H1 (cell line): ENCODE measurements around the gene CD247.

Experiments
- ATF3 ChIP-seq: IDR thresholded peaks from 2 replicates; pipeline ENCODE4 v1.6.1; 2011; ENCODE audit warnings: low read depth, mild to moderate bottlenecking, low read length; ENCODE audit not compliant: insufficient read depth
- BCL11A ChIP-seq, 2 experiments: IDR thresholded peaks; one replicate each; pipeline ENCODE4 v1.6.1; 2011; ENCODE audit warnings: low read depth in 2 of 2, low read length in 2 of 2, mild to moderate bottlenecking in 2 of 2
- CREB1 ChIP-seq: IDR thresholded peaks from 2 replicates; pipeline ENCODE4 v1.6.1; 2012; ENCODE audit warnings: inconsistent platforms
- EZH2 ChIP-seq: fragments of 200-600 bp; sonication (generic); IDR thresholded peaks from 2 replicates; pipeline ENCODE4 v1.7.1; 2012; ENCODE audit warnings: low read depth, mild to moderate bottlenecking, moderate library complexity, low read length, inconsistent platforms; ENCODE audit not compliant: severe bottlenecking
- GTF2F1 ChIP-seq: IDR thresholded peaks from 2 replicates; pipeline ENCODE4 v1.6.1; 2012; ENCODE audit warnings: low read depth, low read length, improper control_type of control experiment, borderline replicate concordance
- JUN ChIP-seq: IDR thresholded peaks from 2 replicates; pipeline ENCODE4 v1.6.1; 2011; ENCODE audit warnings: low read depth, mild to moderate bottlenecking, improper control_type of control experiment, low read length
- NRF1 ChIP-seq: IDR thresholded peaks from 2 replicates; pipeline ENCODE4 v1.6.1; 2011; ENCODE audit warnings: mild to moderate bottlenecking, low read depth, low read length, improper control_type of control experiment
- POLR2A ChIP-seq, 2 experiments: IDR thresholded peaks; 1 replicate in 1 of 2; 2 replicates in 1 of 2; pipeline ENCODE4 v1.6.1; 2011; ENCODE audit warnings: low read depth in 2 of 2, low read length in 2 of 2, mild to moderate bottlenecking in 2 of 2; ENCODE audit errors: control extremely low read depth in 1 of 2
- RAD21 ChIP-seq, 2 experiments: IDR thresholded peaks in 1 of 2; conservative IDR thresholded peaks in 1 of 2; 2 replicates each; pipeline ENCODE4 v1.6.1; 2011; ENCODE audit warnings: low read depth in 2 of 2, low read length in 2 of 2, improper control_type of control experiment in 1 of 2, inconsistent platforms in 1 of 2, mild to moderate bottlenecking in 1 of 2, moderate library complexity in 1 of 2
- RFX5 ChIP-seq: IDR thresholded peaks from 2 replicates; pipeline ENCODE4 v1.6.1; 2011; ENCODE audit warnings: low read depth, low read length, improper control_type of control experiment, borderline replicate concordance
- RXRA ChIP-seq: IDR thresholded peaks from 2 replicates; pipeline ENCODE4 v1.6.1; 2011; ENCODE audit warnings: low read depth, mild to moderate bottlenecking, low read length, moderate library complexity; ENCODE audit not compliant: insufficient read depth
- TBP ChIP-seq: IDR thresholded peaks from 2 replicates; pipeline ENCODE4 v1.6.1; 2011; ENCODE audit warnings: low read depth, low read length, improper control_type of control experiment
- YY1 ChIP-seq: IDR thresholded peaks from 2 replicates; pipeline ENCODE4 v1.6.1; 2011; ENCODE audit warnings: low read depth, mild to moderate bottlenecking, low read length
- TF ChIP-seq, protein P1 (sequence below), 3 experiments: IDR thresholded peaks; 1 replicate in 2 of 3; 2 replicates in 1 of 3; pipeline versions ENCODE4 v1.5.1 to v1.6.1; 2011; ENCODE audit warnings: low read length in 3 of 3, mild to moderate bottlenecking in 3 of 3, inconsistent platforms in 2 of 3, low read depth in 1 of 3, moderate library complexity in 1 of 3; ENCODE audit not compliant: insufficient read depth in 1 of 3; ENCODE audit errors: control extremely low read depth in 1 of 3

DNA sequence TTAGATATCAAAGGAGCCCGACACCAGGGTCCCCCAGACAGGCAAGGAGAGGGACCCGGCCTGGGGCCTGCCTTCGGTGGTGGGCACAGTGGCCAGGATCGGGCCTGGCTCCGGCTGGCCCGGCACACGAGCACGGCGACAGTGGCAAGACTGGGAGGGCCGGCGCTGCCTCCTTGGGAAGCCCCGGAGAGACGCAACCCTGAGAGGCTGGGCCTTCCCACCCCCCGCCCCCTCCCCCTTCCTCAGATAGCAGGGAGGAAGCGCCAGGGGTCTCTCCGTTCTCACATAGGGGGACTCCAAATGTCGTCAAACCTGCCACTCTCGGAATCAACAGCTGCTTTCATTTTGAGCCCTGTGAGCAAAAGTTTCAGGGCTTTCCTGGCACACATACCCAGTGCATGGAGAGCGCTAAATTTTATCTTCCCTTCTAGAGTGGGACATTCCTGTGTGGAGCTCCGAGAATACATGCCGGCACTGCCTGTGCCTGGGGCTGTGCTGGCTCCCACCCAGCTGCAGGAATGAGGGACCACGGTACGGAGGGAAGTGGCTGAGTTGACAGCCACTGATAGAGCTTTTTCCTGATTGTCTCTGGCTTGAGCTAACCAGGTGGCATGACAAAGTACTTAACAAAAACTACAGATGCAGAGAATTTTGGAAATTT, 62.4 kb downstream of the CD247 start:
- no peak for TF ChIP-seq ATF3
- no peak for TF ChIP-seq RFX5
- TF ChIP-seq POLR2A (IDR thresholded peaks at IDR 0.05; ENCODE audit: control extremely low read depth in 1 of 2, low read depth in 2 of 2, low read length in 2 of 2) = no peak
- TF ChIP-seq, protein P1, sequence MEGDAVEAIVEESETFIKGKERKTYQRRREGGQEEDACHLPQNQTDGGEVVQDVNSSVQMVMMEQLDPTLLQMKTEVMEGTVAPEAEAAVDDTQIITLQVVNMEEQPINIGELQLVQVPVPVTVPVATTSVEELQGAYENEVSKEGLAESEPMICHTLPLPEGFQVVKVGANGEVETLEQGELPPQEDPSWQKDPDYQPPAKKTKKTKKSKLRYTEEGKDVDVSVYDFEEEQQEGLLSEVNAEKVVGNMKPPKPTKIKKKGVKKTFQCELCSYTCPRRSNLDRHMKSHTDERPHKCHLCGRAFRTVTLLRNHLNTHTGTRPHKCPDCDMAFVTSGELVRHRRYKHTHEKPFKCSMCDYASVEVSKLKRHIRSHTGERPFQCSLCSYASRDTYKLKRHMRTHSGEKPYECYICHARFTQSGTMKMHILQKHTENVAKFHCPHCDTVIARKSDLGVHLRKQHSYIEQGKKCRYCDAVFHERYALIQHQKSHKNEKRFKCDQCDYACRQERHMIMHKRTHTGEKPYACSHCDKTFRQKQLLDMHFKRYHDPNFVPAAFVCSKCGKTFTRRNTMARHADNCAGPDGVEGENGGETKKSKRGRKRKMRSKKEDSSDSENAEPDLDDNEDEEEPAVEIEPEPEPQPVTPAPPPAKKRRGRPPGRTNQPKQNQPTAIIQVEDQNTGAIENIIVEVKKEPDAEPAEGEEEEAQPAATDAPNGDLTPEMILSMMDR (IDR thresholded peaks at IDR 0.05; ENCODE audit: control extremely low read depth in 1 of 3, insufficient read depth in 1 of 3, low read depth in 1 of 3, low read length in 3 of 3) = no peak
- TF ChIP-seq GTF2F1 = no peak
- no peak for TF ChIP-seq RAD21 (IDR thresholded peaks at IDR 0.05 in 1 of 2, conservative IDR thresholded peaks at IDR 0.05 in 1 of 2; ENCODE audit: low read depth in 2 of 2, low read length in 2 of 2)
- TF ChIP-seq YY1 = no peak
- TF ChIP-seq CREB1 = no peak
- no peak for TF ChIP-seq NRF1
- no peak for TF ChIP-seq RXRA
- no peak for TF ChIP-seq JUN
- no peak for TF ChIP-seq BCL11A (IDR thresholded peaks at IDR 0.05; ENCODE audit: low read depth in 2 of 2, low read length in 2 of 2)
- TF ChIP-seq EZH2 = peak; percentile 20
- no peak for TF ChIP-seq TBP
